Measurements from ENCODE around the gene CYP4F11. TPM values are rescaled to one million over a fixed set of nuclear protein-coding genes. Genes with fewer than 3 reads are reported as not detected.

The CYP4F11 gene
- total and polyA plus RNA-seq, 4 donors, result 0.15 to 1.2 (median 0.26) TPM; not detected in 1

- no peak for TF ChIP-seq CTCF (IDR thresholded peaks at IDR 0.05; ENCODE audit: control extremely low read depth, extremely low read depth)
- H3K9me3 ChIP-seq (ENCODE audit: control insufficient read depth in 4 of 4, insufficient read depth in 3 of 4, low read length in 3 of 4), result peaks cover 0 to 10% (median 7%) of the 10 kb centered on the region in 4 donors
- no peak within 1 kb of the TSS for H3K9ac ChIP-seq (ENCODE audit: insufficient read depth in 1 of 2, low read length in 2 of 2)
- no peak for ATAC-seq (ENCODE audit: insufficient read depth, low FRiP score)
- peaks cover 0 to 4% (median 0%) of the 10 kb centered on the region in 3 donors for H3K27me3 ChIP-seq (ENCODE audit: control insufficient read depth in 3 of 3, insufficient read depth in 3 of 3, low read length in 2 of 3)
- DNase-seq, result no peak
- no peaks in the 10 kb centered on the region for H3K4me1 ChIP-seq (ENCODE audit: control insufficient read depth in 5 of 5, insufficient read depth in 5 of 5, low read length in 5 of 5)
- no peak within 1 kb of the TSS for H3K4me3 ChIP-seq
- H3K36me3 ChIP-seq (ENCODE audit: control insufficient read depth in 4 of 4, insufficient read depth in 4 of 4, low read length in 4 of 4), result no peaks in the 10 kb centered on the region
- no peak within 1 kb of the TSS for H3K27ac ChIP-seq (ENCODE audit: low read depth in 1 of 2, low read length in 1 of 2)
Observed at GRCh38 chr19:15948223-15949058, 14.1 kb upstream of the CYP4F11 start, which contains the start of gene OR10H4. TSS of gene OR10H4 (plus strand) at chr19:15949008. CDS start at chr19:15949008, 0 bp downstream.

GRCh38 chr19:15945301-15945700 is 11.0 kb upstream of the CYP4F11 start:
- TF ChIP-seq CTCF (IDR thresholded peaks at IDR 0.05; ENCODE audit: control extremely low read depth, extremely low read depth), result no peak
- no peaks in the 10 kb centered on the region for H3K36me3 ChIP-seq (ENCODE audit: control insufficient read depth in 4 of 4, insufficient read depth in 4 of 4, low read length in 4 of 4)
- H3K4me3 ChIP-seq, result no peak overlapping the region
- H3K27ac ChIP-seq (ENCODE audit: low read depth in 1 of 2, low read length in 1 of 2), result no peak overlapping the region
- WGBS, 2 donors, result 44 to 56% methylated on average over 4 of the region's 4 CpGs
- H3K9ac ChIP-seq (ENCODE audit: insufficient read depth in 1 of 2, low read length in 2 of 2), result no peak overlapping the region
- peaks cover 0 to 10% (median 7%) of the 10 kb centered on the region in 4 donors for H3K9me3 ChIP-seq (ENCODE audit: control insufficient read depth in 4 of 4, insufficient read depth in 3 of 4, low read length in 3 of 4)
- no peaks in the 10 kb centered on the region for H3K27me3 ChIP-seq (ENCODE audit: control insufficient read depth in 3 of 3, insufficient read depth in 3 of 3, low read length in 2 of 3)
- no peaks in the 10 kb centered on the region for H3K4me1 ChIP-seq (ENCODE audit: control insufficient read depth in 5 of 5, insufficient read depth in 5 of 5, low read length in 5 of 5)
- ATAC-seq (ENCODE audit: insufficient read depth, low FRiP score), result no peak
- DNase-seq, result no peak

GRCh38 chr19:15944401-15944800 is 10.1 kb upstream of the CYP4F11 start:
- ATAC-seq (ENCODE audit: insufficient read depth, low FRiP score) (no peak), DNase-seq (no peak)
- Histone ChIP-seq H3K9me3 (ENCODE audit: control insufficient read depth in 4 of 4, insufficient read depth in 3 of 4, low read length in 3 of 4) (peaks cover 0 to 8% (median 6%) of the 10 kb centered on the region in 4 donors), H3K4me3 (no peak overlapping the region), H3K9ac (ENCODE audit: insufficient read depth in 1 of 2, low read length in 2 of 2) (no peak overlapping the region), H3K27ac (ENCODE audit: low read depth in 1 of 2, low read length in 1 of 2) (no peak overlapping the region), H3K36me3 (ENCODE audit: control insufficient read depth in 4 of 4, insufficient read depth in 4 of 4, low read length in 4 of 4) (no peaks in the 10 kb centered on the region), H3K27me3 (ENCODE audit: control insufficient read depth in 3 of 3, insufficient read depth in 3 of 3, low read length in 2 of 3) (no peaks in the 10 kb centered on the region), H3K4me1 (ENCODE audit: control insufficient read depth in 5 of 5, insufficient read depth in 5 of 5, low read length in 5 of 5) (no peaks in the 10 kb centered on the region)
- TF ChIP-seq CTCF (IDR thresholded peaks at IDR 0.05; ENCODE audit: control extremely low read depth, extremely low read depth), result no peak
- WGBS, 2 donors, result 69 to 73% methylated on average over 4 of the region's 4 CpGs

Measured in lung (tissue), 12 donors.